Measurements from ENCODE around the gene RAB11FIP2. TPM values are rescaled to one million over a fixed set of nuclear protein-coding genes. Genes with fewer than 3 reads are reported as not detected.
"Not testable (repeated sequence)": the region's sequence is repeated elsewhere in the genome, so short reads cannot be mapped to it uniquely, and the experiment has no call there.

RAB11FIP2 gene
- total RNA-seq, 4 donors from 2014 or later, result 3.0 to 18.4 (median 9.0) TPM

DNA sequence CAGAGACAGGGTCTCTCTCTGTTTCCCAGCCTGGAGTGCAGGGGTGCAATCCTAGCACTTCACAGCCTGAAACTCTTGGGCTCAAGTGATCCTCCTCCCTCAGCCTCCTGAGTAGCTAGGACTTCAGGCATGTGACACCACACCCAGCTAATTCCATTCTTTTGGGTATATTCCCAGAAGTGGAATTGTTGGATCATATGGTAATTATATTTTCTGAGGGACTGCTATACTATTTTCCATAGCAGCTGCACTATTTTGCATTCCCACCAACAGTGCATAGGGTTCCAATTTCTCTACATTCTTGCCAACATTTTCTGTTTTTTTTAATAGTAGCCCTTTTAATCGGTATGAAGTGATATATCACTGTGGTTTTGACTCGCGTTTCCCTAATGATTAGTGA, 30.0 kb upstream of the RAB11FIP2 start:
- no peak for DNase-seq
- TF ChIP-seq EP300 (IDR thresholded peaks at IDR 0.05; ENCODE audit: low read depth), result no peak
- no peak for TF ChIP-seq POLR2A (IDR thresholded peaks at IDR 0.05)
- TF ChIP-seq, protein P1, sequence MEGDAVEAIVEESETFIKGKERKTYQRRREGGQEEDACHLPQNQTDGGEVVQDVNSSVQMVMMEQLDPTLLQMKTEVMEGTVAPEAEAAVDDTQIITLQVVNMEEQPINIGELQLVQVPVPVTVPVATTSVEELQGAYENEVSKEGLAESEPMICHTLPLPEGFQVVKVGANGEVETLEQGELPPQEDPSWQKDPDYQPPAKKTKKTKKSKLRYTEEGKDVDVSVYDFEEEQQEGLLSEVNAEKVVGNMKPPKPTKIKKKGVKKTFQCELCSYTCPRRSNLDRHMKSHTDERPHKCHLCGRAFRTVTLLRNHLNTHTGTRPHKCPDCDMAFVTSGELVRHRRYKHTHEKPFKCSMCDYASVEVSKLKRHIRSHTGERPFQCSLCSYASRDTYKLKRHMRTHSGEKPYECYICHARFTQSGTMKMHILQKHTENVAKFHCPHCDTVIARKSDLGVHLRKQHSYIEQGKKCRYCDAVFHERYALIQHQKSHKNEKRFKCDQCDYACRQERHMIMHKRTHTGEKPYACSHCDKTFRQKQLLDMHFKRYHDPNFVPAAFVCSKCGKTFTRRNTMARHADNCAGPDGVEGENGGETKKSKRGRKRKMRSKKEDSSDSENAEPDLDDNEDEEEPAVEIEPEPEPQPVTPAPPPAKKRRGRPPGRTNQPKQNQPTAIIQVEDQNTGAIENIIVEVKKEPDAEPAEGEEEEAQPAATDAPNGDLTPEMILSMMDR (IDR thresholded peaks at IDR 0.05), result no peak
- TF ChIP-seq POLR2AphosphoS5 (IDR thresholded peaks at IDR 0.05), result no peak
- Histone ChIP-seq H3K36me3 (no peaks in the 10 kb centered on the region), H3K27ac (no peak overlapping the region), H3K27me3 (no peaks in the 10 kb centered on the region), H3K9me3 (no peaks in the 10 kb centered on the region), H3K4me3 (no peak overlapping the region), H3K4me1 (no peaks in the 10 kb centered on the region)
- in situ Hi-C loops (cut with MboI; ENCODE audit: low pct_ligation_motif_present in 1 of 4, low pct_unique_long_range_greater_than_20kb in 1 of 4, low sequenced_read_pairs in 3 of 4), result no loop called here
- 83 to 92% methylated on average over 2 to 3 of the region's 3 CpGs for WGBS, 2 donors (ENCODE audit: low coverage in 1 of 2)
- intact Hi-C loops (cut with DNase I; ENCODE audit: low total_unique reads), result no loop called here

- Histone ChIP-seq H3K4me3 (no peak overlapping the region), H3K36me3 (no peaks in the 10 kb centered on the region), H3K27ac (no peak overlapping the region), H3K27me3 (no peaks in the 10 kb centered on the region), H3K4me1 (no peaks in the 10 kb centered on the region), H3K9me3 (no peaks in the 10 kb centered on the region)
- TF ChIP-seq EP300 (IDR thresholded peaks at IDR 0.05; ENCODE audit: low read depth) (no peak), POLR2AphosphoS5 (IDR thresholded peaks at IDR 0.05) (no peak)
- TF ChIP-seq, protein P1 (IDR thresholded peaks at IDR 0.05), result no peak
- intact Hi-C loops (cut with DNase I; ENCODE audit: low total_unique reads) (no loop called here), in situ Hi-C loops (cut with MboI; ENCODE audit: low pct_ligation_motif_present in 1 of 4, low pct_unique_long_range_greater_than_20kb in 1 of 4, low sequenced_read_pairs in 3 of 4) (no loop called here)
- 95% methylated on average over 1 of the region's 1 CpG; no CpG with 5 or more reads in 1 of the 2 donors for WGBS, 2 donors (ENCODE audit: low coverage in 1 of 2)
- no peak for DNase-seq
Observed at GRCh38 chr10:118072840-118073239, 26.1 kb upstream of the RAB11FIP2 start.

- H3K36me3 ChIP-seq; H3K9me3 ChIP-seq; H3K4me3 ChIP-seq; in situ Hi-C loops (cut with MboI; ENCODE audit: low pct_ligation_motif_present in 1 of 4, low pct_unique_long_range_greater_than_20kb in 1 of 4, low sequenced_read_pairs in 3 of 4); H3K4me1 ChIP-seq; H3K27ac ChIP-seq; intact Hi-C loops (cut with DNase I; ENCODE audit: low total_unique reads); DNase-seq; H3K27me3 ChIP-seq: not testable (repeated sequence)
- WGBS, 2 donors (ENCODE audit: low coverage in 1 of 2), result 92% methylated on average over 1 of the region's 1 CpG; no CpG with 5 or more reads in 1 of the 2 donors
Observed at GRCh38 chr10:118067389-118067788, 20.6 kb upstream of the RAB11FIP2 start.

DNA sequence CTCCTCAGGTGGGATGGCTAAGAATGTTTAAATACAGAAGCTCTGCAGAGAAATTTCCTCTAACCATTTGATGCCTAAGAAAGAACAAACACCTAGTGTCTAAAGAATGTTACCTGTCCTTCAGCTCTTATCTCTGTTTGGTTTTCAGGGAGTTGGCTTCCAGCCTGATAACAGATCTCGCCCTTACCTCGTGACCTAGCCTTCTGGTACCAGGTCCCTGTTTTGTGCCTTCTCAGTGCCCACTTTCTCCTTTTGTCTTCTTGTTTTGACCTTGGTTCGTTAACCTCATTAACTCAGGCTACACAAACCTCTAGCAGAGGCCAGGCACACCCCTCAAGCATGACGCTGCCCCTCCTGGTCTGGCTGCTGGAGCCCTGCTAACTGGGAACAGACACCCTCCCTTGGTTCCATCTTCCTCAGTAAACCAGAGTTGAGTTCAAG, 16.1 kb upstream of the RAB11FIP2 start:
- WGBS, 2 donors (ENCODE audit: low coverage in 1 of 2), result 40 to 45% methylated on average over 1 to 4 of the region's 4 CpGs
- H3K27me3 ChIP-seq, result no peaks in the 10 kb centered on the region
- TF ChIP-seq, protein P1 (IDR thresholded peaks at IDR 0.05), result no peak
- no peak for TF ChIP-seq EP300 (IDR thresholded peaks at IDR 0.05; ENCODE audit: low read depth)
- no peak for TF ChIP-seq POLR2AphosphoS5 (IDR thresholded peaks at IDR 0.05)
- no peak for TF ChIP-seq POLR2A (IDR thresholded peaks at IDR 0.05)
- in situ Hi-C loops (cut with MboI; ENCODE audit: low pct_ligation_motif_present in 1 of 4, low pct_unique_long_range_greater_than_20kb in 1 of 4, low sequenced_read_pairs in 3 of 4), result no loop called here
- no peaks in the 10 kb centered on the region for H3K36me3 ChIP-seq
- H3K27ac ChIP-seq, result no peak overlapping the region
- peak; percentile 40 for DNase-seq
- intact Hi-C loops (cut with DNase I; ENCODE audit: low total_unique reads), result no loop called here
- H3K9me3 ChIP-seq, result no peaks in the 10 kb centered on the region
- peaks cover 0 to 7% (median 3%) of the 10 kb centered on the region in 4 donors for H3K4me1 ChIP-seq
- H3K4me3 ChIP-seq, result no peak overlapping the region

GRCh38 chr10:118058371-118058770, 11.6 kb upstream of the RAB11FIP2 start:
- H3K27ac ChIP-seq, result no peak overlapping the region
- no peaks in the 10 kb centered on the region for H3K36me3 ChIP-seq
- H3K4me3 ChIP-seq, result no peak overlapping the region
- intact Hi-C loops (cut with DNase I; ENCODE audit: low total_unique reads) (no loop called here), in situ Hi-C loops (cut with MboI; ENCODE audit: low pct_ligation_motif_present in 1 of 4, low pct_unique_long_range_greater_than_20kb in 1 of 4, low sequenced_read_pairs in 3 of 4) (no loop called here)
- TF ChIP-seq POLR2AphosphoS5 (IDR thresholded peaks at IDR 0.05), result no peak
- TF ChIP-seq POLR2A (IDR thresholded peaks at IDR 0.05), result no peak
- TF ChIP-seq, protein P1 (IDR thresholded peaks at IDR 0.05), result no peak
- no peaks in the 10 kb centered on the region for H3K9me3 ChIP-seq
- no peak for DNase-seq
- H3K4me1 ChIP-seq, result peaks cover 0 to 7% (median 3%) of the 10 kb centered on the region in 4 donors
- H3K27me3 ChIP-seq, result no peaks in the 10 kb centered on the region
- 98 to 100% methylated on average over 1 of the region's 1 CpG for WGBS, 2 donors (ENCODE audit: low coverage in 1 of 2)

Data from transverse colon (tissue), 4 donors.